Dedifferentiated amniotic fluid mesenchymal stem cell (primary cell): Measurements from ENCODE around the gene TCF21.
"Not testable (repeated sequence)": the region's sequence is repeated elsewhere in the genome, so short reads cannot be mapped to it uniquely, and the experiment has no call there.

Experiments
- DNase-seq: peaks from one replicate; pipeline ENCODE4 v3.0.0-alpha.2; 2016; ENCODE audit errors: extremely low spot score

Gene TCF21

DNA sequence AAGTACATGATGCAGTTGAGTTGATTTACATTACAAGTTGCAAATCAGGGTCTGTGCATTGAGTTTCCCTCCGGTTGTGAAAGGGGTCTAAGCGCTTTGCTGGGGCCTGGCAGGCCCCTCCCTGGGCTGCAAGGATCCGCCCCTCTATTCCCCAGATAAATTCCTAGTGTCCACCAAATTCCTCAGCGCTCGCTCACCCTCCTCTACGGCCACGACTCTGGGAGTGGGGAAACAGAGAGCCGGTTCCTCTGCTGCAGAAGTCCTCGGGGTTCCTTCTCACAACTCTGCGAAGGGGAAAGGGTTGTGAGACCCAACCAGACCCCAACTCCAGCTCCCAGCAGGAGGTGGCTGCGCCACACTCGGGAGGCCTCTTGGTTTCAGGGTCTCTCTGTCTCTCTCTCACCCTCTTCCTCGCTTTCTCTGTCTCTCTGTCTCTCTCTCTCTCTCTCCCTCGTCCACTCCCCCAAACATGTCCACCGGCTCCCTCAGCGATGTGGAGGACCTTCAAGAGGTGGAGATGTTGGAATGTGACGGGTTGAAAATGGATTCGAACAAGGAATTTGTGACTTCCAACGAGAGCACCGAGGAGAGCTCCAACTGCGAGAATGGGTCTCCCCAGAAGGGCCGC is at the start of gene TCF21:
TCF21 (plus strand) TSS at position 185 of the 628 bp plus-strand sequence; CDS start at position 470, 285 bp downstream.
- DNase-seq, result peak; percentile 77

DNA sequence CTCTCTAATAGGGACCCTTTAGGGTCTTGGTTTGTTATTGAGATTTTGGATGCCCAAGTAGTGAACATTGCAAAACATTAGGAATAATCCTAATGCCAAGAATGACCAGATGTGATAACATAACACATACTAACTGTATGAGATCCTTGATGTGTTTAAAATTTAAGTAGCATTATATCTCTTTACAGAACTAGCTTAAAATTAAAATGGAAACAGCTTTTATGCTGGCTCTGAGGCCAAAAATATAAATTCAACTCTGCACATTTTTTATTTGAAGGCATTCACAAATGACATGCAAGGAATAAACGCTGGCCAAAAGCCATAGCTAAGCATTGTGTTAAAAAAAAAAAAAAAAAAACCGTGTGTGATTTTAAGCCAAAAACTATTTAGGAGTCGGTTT is 47.7 kb upstream of the TCF21 start:
- no peak for DNase-seq

DNA sequence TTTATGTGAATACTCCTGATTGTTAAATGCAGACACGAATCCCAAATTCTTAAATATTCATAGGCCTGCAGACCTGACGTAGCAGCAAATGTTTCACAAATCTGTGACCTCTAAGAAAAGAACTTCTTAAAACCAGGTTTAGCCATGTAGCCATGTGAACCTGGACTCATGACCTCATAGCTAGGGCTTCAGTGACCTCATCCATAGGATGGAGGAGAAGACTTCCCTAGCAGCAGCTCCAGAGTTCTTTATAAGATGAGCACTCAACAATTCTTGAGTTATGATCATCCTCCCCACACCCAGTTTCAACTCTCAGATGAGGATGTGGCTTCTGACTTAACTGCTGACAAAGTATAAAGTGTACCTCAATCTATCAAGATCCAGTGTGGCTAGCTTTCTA is 45.8 kb upstream of the TCF21 start:
- DNase-seq, result no peak

DNA sequence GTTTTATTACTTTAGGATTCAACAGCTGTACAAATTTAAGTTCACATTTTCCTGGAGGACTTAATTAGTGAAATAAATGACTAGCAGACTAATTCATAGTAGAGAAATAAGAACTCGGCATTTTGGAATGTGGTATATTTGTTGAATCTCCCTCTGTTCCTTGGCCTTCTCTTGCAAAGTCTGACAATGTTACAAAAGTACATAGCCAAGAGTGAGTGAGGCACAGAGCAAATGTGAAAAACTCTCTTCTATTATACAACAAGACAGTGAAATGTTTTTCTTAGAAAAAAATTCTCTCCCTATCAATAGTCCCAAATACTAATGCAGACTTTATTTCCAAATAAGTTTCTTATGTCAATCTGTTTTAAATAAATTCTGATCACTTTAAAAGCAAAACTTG is 44.2 kb upstream of the TCF21 start:
- DNase-seq, result no peak

DNA sequence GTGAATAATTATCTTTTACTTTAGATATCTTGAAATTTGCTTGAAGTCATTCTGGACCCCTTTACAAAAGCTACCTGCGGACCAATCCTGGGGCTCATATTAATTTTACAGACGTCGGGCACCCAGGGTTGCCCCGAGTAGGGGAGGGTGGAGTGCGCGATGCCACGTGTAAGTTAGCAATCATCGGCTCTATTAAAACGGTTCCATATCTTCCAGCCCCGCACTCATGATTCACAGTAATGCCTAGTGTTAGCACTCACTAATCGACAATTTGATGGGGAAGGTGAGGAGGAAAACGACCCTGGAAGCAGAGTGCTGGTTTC is 34.9 kb upstream of the TCF21 start:
- no peak for DNase-seq

DNA sequence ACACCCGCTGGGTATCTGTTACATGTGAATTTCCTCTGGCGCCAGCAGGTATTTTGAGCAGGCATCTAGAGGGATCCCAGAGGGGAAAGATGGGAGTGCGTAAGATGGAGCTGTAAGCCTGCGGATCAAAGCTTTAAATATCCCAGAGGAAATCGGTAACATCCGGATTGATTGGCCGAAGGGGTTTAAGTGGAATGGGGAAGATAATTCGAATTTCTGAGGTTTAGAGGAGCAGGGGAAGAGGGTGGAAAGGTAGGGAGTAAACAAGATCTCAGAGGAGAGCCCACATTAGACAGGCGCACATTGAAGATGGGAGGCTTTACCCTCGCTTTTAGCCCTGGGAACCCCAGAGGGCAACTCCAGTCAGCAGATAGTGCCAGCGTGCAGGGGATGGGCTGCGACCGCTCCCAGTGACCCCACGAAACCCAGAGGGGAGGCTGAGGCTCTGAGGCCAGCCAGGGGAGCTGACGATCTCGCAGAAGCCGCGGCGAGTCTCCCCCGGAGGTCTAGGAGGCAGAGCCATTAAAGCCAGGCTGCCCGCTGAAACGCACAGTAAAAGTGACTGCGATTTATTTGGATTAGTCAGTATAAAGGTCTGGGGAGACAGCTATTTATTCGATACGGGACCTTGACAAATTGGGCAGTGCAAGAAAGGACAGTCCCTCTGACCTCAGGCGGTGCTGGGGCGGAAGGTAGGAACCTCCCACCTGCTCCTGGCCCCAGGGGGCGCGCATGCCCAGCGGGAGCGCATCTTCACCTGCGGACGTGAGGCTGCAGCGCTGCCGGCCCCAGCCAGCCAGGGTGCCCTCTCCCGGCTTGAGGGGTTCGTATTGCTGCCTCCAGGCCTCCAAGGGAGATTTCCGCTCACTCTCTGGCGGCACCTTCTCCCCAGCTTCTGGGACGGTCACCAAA is 34.3 kb upstream of the TCF21 start:
- no peak for DNase-seq

DNA sequence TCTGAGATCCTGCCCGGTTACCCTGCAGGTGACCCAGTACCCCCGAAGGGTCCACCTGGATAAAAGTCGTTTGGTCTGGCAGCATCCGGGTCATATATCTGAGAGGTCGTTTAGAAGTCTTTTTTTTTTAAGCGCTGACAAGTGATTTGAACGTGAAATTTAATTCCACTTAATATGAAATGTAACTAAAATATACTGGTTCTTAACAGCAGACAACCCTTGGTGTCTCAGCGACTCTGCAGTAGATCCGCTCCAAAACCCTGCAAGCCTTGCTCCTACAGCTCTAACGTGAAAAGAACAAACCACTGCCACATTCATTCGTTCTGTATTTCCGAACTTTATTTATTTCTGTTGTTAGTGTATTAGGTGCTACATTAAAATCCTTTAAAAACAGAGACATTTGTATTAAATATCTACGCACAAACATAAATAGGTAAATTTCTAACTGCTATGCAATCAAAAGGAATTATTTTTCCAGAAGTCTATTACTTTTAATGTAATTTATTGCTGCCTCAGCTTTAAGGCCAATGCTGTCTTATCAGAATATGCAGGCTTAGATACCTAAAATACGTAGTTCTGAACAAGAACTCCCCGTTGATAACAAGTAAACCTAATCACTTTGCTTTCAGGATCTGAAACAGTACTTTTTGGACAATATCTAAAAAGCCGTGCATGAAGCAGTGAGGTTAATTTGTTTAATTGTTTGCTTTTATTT is 33.5 kb upstream of the TCF21 start:
- DNase-seq, result no peak

DNA sequence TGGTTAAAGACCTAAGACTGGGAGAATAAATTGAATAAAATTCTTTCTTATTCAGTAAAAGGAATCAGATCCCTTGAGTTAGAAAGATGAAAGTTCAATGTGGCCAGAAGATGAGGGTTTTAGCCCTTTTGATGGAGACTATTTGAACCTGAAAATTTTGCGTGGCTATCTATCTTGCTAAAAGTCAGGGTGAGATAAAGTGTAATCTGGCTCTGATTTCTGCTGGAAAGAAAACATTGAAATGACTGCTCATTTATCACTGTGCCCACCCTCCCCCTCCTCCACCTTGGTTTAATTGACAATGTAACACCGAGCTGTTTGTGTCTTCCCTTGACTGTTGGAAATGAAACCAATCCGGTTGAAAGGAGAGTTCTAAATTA is 32.9 kb upstream of the TCF21 start:
- no peak for DNase-seq

DNA sequence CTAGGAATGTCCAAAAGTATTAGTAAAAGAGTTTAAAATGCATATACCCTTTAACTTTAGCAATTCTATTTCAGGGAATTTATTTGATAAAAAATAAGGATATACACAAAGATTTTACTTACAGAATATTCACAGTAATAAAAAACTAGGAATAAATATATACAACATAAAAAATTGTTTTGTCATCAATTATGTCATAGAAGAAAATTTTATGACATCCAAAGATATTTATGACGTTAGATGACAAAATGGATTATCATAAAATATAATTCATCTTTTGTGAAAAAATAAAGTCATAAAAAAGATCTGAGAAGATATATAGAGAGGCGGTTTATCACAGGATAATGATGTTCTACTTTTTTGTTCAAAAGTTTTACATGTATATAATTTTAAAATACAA is 32.0 kb upstream of the TCF21 start:
- no peak for DNase-seq

DNA sequence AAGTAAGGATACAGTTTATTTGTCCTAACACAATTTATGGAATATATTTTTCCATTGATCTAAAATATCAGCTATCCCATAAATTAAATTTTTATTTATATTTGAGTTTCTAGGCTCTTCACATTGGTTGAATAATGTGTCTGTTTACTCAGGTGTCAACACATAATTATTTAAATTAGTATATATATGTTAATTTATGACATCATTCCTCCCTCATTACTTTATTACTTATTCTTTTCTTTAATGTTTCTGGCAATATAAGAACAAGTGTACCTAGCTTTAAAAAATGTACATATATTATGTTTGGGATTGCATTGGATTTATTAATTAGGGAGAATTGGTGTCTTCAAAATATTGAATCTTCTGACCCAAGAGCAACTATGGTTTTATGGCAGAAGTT is 31.2 kb upstream of the TCF21 start:
- DNase-seq, result no peak

DNA sequence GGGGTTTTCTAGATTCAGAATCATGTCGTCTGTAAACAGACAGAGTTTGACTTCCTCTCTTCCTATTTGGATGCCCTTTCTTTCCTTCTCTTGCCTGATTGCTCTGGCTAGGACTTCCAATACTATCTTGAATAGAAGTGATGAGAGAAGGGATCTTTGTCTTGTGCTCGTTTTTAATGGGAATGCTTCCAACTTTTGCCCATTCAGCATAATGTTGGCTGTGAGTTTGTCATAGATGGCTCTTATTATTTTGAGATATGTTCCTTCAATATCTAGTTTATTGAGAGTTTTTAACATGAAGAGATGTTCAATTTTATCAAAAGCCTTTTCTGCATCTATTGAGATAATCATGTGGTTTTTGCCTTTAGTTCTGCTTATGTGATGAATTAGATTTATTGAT is 27.6 kb upstream of the TCF21 start:
- not testable (repeated sequence) for DNase-seq

DNA sequence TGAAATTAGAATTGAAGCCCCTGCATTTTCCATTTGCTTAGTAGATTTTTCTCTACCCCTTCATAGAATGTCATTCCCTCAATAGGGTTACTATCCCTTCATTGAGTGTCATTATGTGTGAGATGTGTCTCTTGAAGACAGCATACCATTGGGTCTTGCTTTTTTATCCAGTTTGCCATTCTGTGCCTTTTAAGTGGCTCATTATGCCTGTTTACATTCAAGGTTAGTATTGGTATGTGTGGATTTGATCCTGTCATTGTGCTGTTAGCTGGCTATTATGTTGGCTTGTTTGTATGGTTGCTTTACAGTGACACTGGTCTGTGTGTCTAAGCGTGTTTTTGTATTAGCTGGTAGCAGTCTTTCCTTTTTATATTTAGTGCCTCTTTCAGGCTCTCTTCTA is 25.7 kb upstream of the TCF21 start:
- DNase-seq, result no peak

DNA sequence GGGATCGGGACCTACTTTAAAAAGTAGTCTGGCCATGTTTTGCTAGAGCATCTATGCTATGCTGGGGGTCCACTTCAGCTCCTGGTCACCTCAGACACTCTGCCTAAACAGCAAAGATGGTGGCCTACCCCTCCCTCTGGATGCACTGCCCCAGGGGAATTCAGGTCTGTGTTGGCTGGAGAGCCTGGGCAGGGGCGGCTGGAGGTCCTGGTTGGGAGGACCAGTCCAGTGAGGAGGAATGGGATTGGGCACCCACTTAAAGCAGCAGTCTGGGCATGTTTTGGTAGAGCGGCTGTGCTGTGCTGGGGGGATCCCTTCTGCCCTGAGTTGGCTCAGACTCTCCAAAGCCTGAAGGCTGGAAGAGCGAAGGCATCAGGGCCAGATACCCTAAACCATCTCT is 23.2 kb upstream of the TCF21 start:
- DNase-seq, result no peak

DNA sequence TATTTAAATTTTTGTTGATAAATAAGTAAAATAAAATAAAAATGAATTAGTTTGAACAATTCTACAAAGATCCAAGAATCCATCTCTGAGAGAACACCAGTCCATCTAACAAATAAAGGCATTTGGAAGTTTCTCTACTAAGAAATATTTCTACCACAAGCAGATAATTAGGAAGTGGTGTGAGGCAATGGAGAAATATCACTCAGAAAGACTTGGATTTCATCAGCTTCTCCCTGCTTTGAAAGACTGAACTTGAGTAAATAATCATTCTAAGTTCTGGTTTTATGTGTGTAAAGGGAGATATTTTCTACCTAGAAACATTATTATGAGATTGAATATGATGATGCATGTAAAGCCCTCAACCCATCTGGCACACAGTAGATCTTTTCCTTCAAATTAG is 17.8 kb upstream of the TCF21 start:
- peak; percentile 28 for DNase-seq

DNA sequence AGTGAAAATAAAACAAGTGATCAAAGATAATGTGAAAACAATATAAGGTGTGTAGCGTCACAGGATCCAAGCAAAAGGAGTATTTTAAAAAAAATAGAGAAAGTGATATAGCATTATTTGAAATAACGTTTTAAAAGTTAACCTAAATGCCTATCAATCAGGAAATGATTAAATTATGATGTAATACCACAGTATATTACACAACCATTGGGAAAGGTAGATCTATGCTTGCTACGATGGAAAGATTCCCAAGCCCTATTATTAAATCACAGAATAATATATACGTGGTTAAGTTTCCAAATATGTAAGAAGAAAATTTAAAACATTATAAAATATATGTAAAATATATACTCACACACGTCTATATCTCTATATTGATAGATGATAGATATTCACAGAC is 15.4 kb upstream of the TCF21 start:
- no peak for DNase-seq

DNA sequence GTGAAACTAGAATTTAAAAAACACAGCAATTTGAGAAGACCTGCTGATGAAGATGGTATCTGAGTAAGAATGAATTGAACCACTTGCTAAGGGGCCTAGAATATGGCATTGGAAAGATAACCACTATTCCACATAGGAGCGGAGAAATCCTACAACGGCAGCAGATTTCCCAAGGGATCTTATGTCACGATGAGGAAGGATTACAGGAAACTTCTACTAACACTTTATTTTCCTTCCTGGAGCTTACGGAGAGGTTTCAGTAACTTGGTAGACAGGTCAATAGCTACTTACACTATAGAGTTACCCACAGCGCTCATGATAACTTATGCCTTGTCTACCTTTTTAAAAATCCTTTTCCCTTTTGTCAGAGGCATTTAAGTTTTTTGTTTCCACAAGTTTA is 11.8 kb upstream of the TCF21 start:
- no peak for DNase-seq

DNA sequence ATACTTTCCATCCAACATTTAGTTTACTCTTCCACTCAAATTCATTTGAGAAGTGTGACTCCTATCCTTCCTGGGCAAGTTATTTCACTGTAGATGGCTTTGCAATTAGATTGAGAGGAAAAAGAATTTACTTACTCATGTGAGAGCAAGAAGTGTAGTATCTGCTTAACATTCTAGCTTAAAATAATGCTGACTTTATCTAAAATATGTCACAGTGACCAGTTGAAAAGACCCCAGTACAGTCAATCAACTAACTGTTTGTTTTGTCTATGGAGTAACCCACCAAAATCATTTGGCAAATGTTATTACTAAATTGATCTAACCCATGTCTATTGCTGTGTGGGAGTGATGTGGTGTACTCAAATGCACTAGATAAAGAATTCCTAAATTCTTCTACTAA is 8.9 kb upstream of the TCF21 start:
- no peak for DNase-seq

DNA sequence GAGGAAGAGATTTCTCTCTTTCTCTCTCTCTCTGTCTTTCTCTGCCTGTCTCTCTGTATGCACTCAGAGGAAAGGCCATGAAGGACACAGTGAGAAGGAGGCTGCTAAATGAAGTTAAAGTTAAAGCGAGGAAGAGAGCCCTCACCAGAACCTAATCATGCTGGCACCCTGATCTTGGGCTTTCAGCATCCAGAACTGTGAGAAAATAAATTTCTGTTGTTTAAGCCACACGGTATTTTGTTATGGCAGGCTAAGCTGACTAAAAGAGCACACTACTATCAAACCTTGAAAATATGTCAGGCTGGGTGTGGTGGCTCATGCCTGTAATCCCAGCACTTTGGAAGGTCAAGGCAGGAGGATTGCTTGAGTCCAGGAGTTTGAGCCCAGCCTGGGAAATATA is 8.0 kb upstream of the TCF21 start:
- DNase-seq, result no peak

DNA sequence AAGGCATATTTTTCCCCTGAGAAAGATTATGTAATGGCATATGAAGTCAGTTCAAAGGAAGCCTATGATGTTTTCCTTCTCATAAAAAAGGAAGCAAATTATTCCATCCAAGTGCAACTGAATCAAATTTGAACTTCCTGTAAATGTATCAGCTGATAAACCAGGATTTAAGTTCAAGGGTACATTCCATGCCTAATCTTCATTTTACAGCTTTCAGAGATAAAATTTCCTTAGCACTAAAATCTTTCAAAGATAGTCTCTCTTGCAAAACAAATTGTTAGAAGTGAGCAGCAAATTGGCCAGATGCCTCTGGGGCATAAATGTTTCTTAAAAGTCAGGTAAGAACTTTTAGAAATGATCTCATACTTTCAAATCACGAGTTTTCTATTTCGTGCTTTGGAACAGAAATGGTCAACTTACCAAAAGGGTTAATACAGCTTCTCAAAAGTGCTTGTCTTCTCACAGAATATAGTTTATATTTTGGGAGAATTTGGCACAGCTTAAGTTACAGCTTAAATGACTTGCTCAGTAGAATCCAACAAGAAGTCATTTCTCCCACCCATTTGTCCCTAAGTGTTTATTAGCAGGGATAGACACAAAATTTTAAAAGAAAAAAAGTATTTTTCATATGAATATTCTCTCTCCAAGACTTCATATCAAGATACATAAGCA is 2.7 kb upstream of the TCF21 start:
- DNase-seq, result no peak

DNA sequence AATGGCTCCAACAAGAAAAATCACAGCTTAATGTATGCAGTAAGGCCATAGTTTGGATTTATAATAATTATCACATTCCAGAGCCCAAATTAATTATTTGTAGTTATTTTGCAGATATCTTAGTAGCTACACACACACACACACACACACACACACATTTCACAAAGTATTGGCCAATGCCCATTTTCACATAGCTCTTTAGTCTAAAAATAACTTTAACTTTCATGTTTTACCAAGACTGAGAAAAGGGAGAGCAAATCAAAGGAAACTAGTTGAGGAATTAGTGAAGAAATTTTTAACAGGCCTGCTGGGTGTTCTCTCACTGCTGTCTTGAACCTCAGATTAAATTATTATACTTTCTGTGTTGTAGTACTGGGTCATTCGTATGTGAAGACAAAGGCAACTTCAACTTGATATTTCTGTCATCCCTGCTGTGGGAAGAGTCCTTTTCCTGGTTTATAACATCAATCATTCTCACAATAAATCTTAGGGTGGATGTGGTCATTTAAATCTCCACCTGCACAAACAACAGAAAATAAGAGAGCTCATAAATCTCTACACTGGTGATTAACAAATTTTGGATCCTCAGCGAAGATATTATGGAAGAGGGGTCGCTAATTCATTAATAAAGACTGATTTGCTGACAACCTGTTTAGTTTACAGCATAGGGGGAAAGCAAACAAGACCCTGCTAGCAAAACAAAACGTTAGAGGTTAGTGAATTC is 1.6 kb upstream of the TCF21 start:
- no peak for DNase-seq

DNA sequence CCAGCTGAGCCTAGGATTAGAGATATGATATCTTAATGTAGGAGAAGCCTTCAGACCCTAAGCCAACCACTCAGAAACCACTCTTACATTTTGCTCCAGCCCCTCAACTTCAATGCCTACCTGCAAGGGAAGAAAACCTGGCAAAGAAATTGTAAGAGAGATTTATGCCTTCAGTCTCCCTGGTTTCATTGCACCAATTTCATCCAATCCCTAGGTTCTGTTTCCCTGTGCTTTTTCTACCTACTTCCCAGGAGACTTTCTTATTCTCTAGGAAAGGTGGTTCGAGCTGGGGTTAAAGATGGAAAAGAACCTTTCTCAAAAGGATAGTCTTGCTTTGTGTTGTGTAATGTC is 1.1 kb upstream of the TCF21 start:
- DNase-seq, result no peak
